HepG2 (cell line): ENCODE results near the gene THEM5. TPM values are rescaled to one million over a fixed set of nuclear protein-coding genes. Genes with fewer than 3 reads are reported as not detected.

ENCODE experiments used
- ARNT ChIP-seq: fragments of 450-650 bp; IDR thresholded peaks from 2 replicates; pipeline ENCODE4 v1.6.1; 2017
- ATF4 ChIP-seq, 2 experiments: fragments of 450-650 bp in 1 of 2; sonication (generic) in 1 of 2; formaldehyde crosslinking; IDR thresholded peaks; 2 replicates each; pipeline versions ENCODE4 v1.5.0 to v1.8.0; 2020 to 2022; ENCODE audit warnings: mild to moderate bottlenecking in 1 of 2, missing genetic modification reagents in 1 of 2
- CREB1 ChIP-seq, 2 experiments: fragments of 450-650 bp in 1 of 2; IDR thresholded peaks; 2 replicates each; pipeline ENCODE4 v1.6.1; 2016 to 2017; ENCODE audit warnings: control low read depth in 1 of 2, mild to moderate bottlenecking in 1 of 2, missing compliant biosample characterization in 1 of 2, missing genetic modification characterization in 1 of 2
- CREB3 ChIP-seq: sonication (generic); formaldehyde crosslinking; IDR thresholded peaks from 2 replicates; pipeline ENCODE4 v1.5.0; 2020; ENCODE audit warnings: missing genetic modification reagents
- ELF1 ChIP-seq: sonication (generic); formaldehyde crosslinking; IDR thresholded peaks from 2 replicates; pipeline ENCODE4 v1.4.0; 2020; ENCODE audit warnings: missing genetic modification reagents
- FOXA3 ChIP-seq: IDR thresholded peaks from 2 replicates; pipeline ENCODE4 v1.6.1; 2016; ENCODE audit warnings: missing genetic modification reagents, missing compliant biosample characterization
- HDAC6 ChIP-seq: fragments of 200-600 bp; sonication (generic); IDR thresholded peaks from 2 replicates; pipeline ENCODE4 v1.7.0; 2017; ENCODE audit warnings: mild to moderate bottlenecking, antibody characterized with exemption, low read length, low read depth
- HNF1B ChIP-seq: sonication (generic); formaldehyde crosslinking; IDR thresholded peaks from 2 replicates; pipeline ENCODE4 v1.5.1; 2020; ENCODE audit warnings: mild to moderate bottlenecking, moderate library complexity, missing genetic modification reagents
- KIAA2018 ChIP-seq: sonication (generic); formaldehyde crosslinking; IDR thresholded peaks from 2 replicates; pipeline ENCODE4 v1.5.0; 2020; ENCODE audit warnings: mild to moderate bottlenecking, missing genetic modification reagents, borderline replicate concordance
- MED8 ChIP-seq: sonication (generic); formaldehyde crosslinking; IDR thresholded peaks from 2 replicates; pipeline ENCODE4 v1.8.1; 2023; ENCODE audit warnings: mild to moderate bottlenecking, missing genetic modification reagents; ENCODE audit not compliant: insufficient replicate concordance
- MYC ChIP-seq: sonication (generic); formaldehyde crosslinking; IDR thresholded peaks from 2 replicates; pipeline ENCODE4 v1.9.0; 2021; ENCODE audit warnings: missing genetic modification reagents, borderline replicate concordance
- NFE2 ChIP-seq: sonication (generic); formaldehyde crosslinking; IDR thresholded peaks from 2 replicates; pipeline ENCODE4 v1.4.0; 2020; ENCODE audit warnings: missing genetic modification reagents
- REXO4 ChIP-seq: sonication (generic); formaldehyde crosslinking; IDR thresholded peaks from 2 replicates; pipeline ENCODE4 v1.8.0; 2022; ENCODE audit warnings: missing genetic modification reagents, mild to moderate bottlenecking, borderline replicate concordance
- SP2 ChIP-seq: sonication (generic); formaldehyde crosslinking; IDR thresholded peaks from 2 replicates; pipeline ENCODE4 v1.5.1; 2020; ENCODE audit warnings: mild to moderate bottlenecking, missing genetic modification reagents
- YEATS4 ChIP-seq: sonication (generic); formaldehyde crosslinking; IDR thresholded peaks from 2 replicates; pipeline ENCODE4 v1.4.0; 2020; ENCODE audit warnings: missing genetic modification reagents, borderline replicate concordance
- ZNF382 ChIP-seq: sonication (generic); formaldehyde crosslinking; IDR thresholded peaks from 2 replicates; pipeline ENCODE4 v1.5.0; 2020; ENCODE audit warnings: missing genetic modification reagents, mild to moderate bottlenecking, borderline replicate concordance
- ZNF709 ChIP-seq: sonication (generic); formaldehyde crosslinking; IDR thresholded peaks from 2 replicates; pipeline ENCODE4 v1.5.0; 2020; ENCODE audit warnings: mild to moderate bottlenecking, missing genetic modification reagents
- ZNF879 ChIP-seq: sonication (generic); formaldehyde crosslinking; IDR thresholded peaks from 2 replicates; pipeline ENCODE4 v1.8.1; 2023; ENCODE audit warnings: missing genetic modification reagents
- polyA plus RNA-seq, 8 experiments: library from polyadenylated mRNA; depleted of rRNA in 3 of 8; stranded (reverse) in 7 of 8; unstranded in 1 of 8; fragments of >200 nt; fragmentation: Illumina TruSeq in 4 of 8; extraction: Trizol in 4 of 8; gene quantifications; 2 replicates each; pipeline versions ENCODE4 v1.2.1 to v1.2.3, GENCODE V29; 2011 to 2016; ENCODE audit warnings: low read depth in 4 of 8, missing spikeins in 1 of 8, mixed read lengths in 1 of 8; ENCODE audit not compliant: insufficient read depth in 1 of 8
- total RNA-seq, 5 experiments: library from RNA; depleted of rRNA; stranded (reverse); fragments of >200 nt; fragmentation: Illumina TruSeq; extraction: Trizol; gene quantifications; 2 replicates each; pipeline ENCODE4 v1.2.3, GENCODE V29; 2016; ENCODE audit warnings: low read depth in 1 of 5

The THEM5 gene
- total and polyA plus RNA-seq, 2 of the 13 experiments (the other 11 are each of a cell fraction or from before 2014, with no cell fraction given): not detected

GRCh38 chr1:151832318-151832980 lies 21.1 kb downstream of the THEM5 start (continued):
- TF ChIP-seq HNF1B (CRISPR knock-in tag) (no peak), ZNF382 (no peak), ATF4 (CRISPR knock-in tag; IDR thresholded peaks at IDR 0.05) (no peak), CREB1 (IDR thresholded peaks at IDR 0.05) (no peak), CREB1 (CRISPR knock-in tag; IDR thresholded peaks at IDR 0.05) (no peak), ZNF879 (CRISPR knock-in tag) (no peak), REXO4 (CRISPR knock-in tag) (no peak), NFE2 (CRISPR knock-in tag) (no peak), ZNF709 (no peak), CREB3 (CRISPR knock-in tag) (no peak), MYC (CRISPR knock-in tag) (peak; percentile 94), ARNT (no peak), YEATS4 (CRISPR knock-in tag) (peak; percentile 44; the same call in 1 of the 2 replicates), ELF1 (no peak), KIAA2018 (CRISPR knock-in tag) (no peak), HDAC6 (no peak), MED8 (CRISPR knock-in tag) (no peak), SP2 (no peak), FOXA3 (CRISPR knock-in tag) (peak; percentile 86)
